HG03439 (cell line): ENCODE results near the gene QSER1.
"Not testable (repeated sequence)": the region's sequence is repeated elsewhere in the genome, so short reads cannot be mapped to it uniquely, and the experiment has no call there.

Experiments used
- ATAC-seq: cut with Tn5 transposase; IDR thresholded peaks from one replicate; pipeline ENCODE4 v1.9.1; 2021; ENCODE audit warnings: mild to moderate bottlenecking, moderate library complexity; ENCODE audit not compliant: unreplicated experiment

Gene QSER1

DNA sequence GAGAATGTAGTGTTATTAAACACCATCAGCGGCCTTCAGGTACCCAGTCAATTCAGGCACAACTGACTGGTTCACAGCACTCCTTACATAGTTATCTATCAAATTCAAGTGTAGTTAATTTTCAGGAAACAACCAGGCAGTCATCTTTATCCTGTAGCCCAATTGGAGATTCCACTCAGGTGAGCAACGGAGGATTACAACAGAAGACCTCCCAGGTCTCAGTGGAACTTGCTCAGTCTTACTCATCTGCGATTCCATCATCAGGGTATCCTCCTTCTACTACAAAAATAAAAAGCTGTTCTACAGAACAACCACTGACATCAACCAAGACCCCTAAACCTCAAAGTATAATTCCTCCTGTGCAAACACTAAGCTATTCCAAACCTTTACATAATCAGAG lies 39.6 kb downstream of the QSER1 start:
- no peak for ATAC-seq

- ATAC-seq: no peak
These were observed 42.9 kb downstream of the QSER1 start for GRCh38 chr11:32935462-32936029.

- ATAC-seq: not testable (repeated sequence)
These were observed 43.6 kb downstream of the QSER1 start for GRCh38 chr11:32936178-32936577.

DNA sequence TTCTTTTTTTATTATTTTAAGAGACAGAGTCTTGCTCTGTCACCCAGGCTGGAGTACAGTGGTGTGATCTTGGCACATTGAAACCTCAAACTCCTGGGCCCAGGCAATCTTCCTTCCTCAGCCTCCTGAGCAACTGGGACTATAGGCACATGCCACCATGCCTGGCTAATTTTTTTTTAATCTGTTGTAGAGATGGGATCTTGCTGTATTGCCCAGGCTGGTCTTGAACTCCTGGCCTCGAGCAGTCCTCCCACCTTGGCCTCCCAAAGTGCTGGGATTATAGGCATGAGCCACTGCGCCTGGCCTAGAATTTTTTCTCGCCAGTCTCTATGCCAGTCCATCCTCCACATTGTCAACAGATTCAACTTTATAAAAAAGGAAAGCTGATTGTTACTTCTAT lies 44.7 kb downstream of the QSER1 start:
- not testable (repeated sequence) for ATAC-seq

- ATAC-seq: no peak
These were observed 46.4 kb downstream of the QSER1 start for GRCh38 chr11:32939046-32939445.

- no peak for ATAC-seq
These were observed 47.3 kb downstream of the QSER1 start for GRCh38 chr11:32939866-32940265.

DNA sequence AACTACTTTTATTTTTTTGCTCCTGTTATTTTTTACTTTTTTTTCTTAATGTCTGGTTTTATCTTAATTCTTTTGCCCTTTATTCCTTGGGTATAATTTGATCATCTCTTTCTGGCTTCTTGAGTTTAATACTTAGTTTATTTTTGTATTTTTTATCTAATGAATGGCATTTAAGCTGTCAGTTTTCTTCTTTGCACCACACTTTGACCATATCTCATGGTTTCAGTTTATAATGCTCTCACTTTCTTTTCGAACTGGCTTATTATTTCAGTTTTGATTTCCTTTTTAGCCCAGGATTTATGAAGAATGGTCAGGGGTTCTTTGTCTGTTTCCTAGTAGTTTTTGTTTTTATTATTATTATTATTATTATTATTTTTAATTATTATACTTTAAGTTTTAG lies 48.3 kb downstream of the QSER1 start:
- ATAC-seq: no peak

DNA sequence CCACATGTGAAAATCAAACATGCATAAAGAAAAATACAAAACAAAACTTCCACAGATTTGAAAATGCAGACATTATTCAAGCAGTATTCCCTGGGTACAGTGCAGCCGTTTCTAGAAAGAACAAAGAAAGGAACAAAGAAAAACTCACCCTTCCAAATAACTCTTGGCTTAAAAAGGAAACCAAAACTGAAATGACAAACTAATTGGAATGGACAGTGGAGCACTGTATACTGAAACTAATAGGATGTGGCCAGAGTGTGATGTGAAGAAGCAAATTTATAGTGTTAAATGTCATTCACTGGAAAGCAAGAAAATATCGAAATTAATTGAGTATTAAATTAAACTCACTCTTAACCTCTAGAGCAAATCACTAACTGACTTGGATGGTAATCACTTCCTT lies 55.4 kb downstream of the QSER1 start:
- no peak for ATAC-seq

GRCh38 chr11:32949739-32950138 lies 57.1 kb downstream of the QSER1 start:
- ATAC-seq: no peak

- ATAC-seq: no peak
These were observed 59.8 kb downstream of the QSER1 start for GRCh38 chr11:32952421-32952820.

DNA sequence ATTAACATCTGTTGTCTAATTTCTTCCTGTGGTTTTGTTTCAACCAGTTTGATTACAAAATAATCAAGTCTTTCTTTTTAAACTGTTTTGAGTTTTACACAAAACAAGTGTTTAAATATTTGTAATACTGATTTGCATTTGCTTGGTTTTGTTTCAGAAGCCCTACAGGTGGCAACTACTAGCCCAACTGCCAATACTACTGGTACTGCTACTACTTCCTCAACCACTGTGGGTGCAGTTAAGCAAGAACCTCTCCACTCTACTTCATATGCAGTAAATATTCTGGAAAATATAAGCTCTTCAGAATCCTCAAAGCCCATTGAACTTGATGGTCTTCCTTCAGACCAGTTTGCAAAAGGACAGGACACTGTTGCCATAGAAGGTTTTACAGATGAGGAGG lies 61.1 kb downstream of the QSER1 start:
- no peak for ATAC-seq

GRCh38 chr11:32960553-32961164 lies 68.0 kb downstream of the QSER1 start:
- no peak for ATAC-seq

DNA sequence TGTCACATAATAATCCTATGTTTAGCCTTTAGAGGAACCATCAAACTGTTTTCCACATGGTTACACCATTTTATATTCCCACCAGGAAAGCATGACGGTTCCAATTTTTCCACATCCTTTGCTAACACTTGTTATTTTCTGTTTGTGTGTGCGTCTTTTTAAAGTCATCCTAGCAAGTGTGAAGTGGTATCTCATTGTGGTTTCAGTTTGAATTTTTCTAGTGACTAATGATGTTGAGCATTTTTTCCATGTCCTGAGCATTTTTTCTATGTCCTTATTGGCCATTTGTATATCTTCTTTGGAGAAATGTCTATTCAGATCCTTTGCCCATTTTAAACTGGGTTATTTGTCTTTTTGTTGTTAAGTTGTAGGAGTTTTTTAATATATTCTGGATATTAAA lies 69.4 kb downstream of the QSER1 start:
- ATAC-seq: no peak

DNA sequence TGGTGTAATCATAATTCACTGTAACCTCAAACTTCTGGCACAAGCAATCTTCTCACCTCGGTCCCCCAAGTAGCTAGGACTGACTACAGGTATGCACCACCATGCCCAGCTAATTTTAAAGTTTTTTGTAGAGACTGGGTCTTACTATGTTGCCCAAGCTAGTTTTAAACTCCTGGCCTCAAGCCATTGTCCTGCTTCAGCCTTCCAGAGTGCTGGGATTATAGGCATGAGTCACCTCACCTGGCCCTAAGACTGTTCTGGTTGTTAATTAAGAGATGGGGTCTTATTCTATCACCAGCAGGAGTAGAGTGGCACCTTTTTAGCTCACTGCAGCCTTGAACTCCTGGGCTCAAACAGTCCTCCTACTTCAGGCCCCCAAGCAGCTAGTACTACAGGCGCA lies 71.1 kb downstream of the QSER1 start:
- ATAC-seq: no peak

DNA sequence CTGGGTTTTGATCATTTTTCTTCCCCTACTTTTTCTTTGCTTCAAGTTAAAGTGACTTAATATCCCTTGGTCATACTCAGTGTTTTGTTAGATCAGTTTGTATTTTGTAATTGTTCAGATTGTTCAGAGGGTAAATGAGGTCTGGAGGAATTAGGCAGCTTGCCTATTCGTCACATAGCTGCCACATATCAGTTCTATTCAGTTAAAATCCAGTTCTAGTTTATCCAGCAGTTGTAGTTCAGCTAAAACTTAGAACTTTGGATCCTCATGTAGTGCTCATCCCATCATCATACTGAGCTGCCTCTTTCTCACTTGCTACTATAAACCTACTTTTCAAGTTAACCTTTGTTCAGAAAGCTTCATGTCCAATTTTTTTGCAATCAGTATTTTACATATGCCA lies 75.9 kb downstream of the QSER1 start:
- no peak for ATAC-seq

GRCh38 chr11:32972233-32972632 lies 79.6 kb downstream of the QSER1 start:
- not testable (repeated sequence) for ATAC-seq

GRCh38 chr11:32972781-32973180 lies 80.2 kb downstream of the QSER1 start:
- no peak for ATAC-seq

DNA sequence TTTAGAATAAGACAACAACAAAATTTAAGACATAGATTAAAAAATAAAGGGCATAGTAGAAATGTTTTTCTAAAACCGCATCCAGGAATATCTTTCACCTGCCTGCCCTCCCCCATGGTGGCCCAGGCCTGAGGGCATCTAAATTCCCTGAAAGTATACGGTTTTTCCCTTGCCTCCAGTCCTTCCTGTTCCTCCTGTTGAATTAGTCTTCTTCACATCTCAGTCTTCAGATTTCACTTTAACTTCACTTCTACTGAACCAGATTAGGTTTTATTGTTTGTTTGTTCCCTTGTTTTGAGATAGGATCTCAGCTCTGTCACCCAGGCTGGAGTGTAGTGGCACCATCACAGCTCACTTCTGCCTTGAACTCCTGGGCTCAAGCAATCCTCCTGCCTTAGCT lies 90.0 kb downstream of the QSER1 start:
- ATAC-seq: no peak

DNA sequence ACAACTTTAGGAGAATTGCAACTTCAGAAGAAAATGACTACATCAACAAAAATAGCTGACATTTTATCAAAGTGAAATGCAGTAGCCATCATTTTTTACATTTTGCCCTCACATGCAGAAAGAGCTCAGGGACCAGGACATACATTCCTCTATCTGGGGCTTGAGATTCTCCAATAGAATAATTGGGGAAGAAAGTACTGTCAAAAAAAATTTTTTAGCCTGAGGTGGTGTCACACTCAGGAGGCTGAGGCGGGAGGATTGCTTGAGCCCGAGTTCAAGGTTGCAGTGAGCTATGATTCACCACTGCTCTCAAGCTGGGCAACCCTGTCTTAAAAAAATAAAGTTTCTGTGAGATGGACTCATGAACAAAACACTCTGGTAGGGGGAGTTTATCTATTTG lies 90.9 kb downstream of the QSER1 start:
- no peak for ATAC-seq

- no peak for ATAC-seq
These were observed 93.0 kb downstream of the QSER1 start for GRCh38 chr11:32985600-32985999.

GRCh38 chr11:32987851-32988250 lies 95.2 kb downstream of the QSER1 start:
- ATAC-seq: no peak

GRCh38 chr11:32990481-32990880 lies 97.9 kb downstream of the QSER1 start:
- ATAC-seq: no peak

DNA sequence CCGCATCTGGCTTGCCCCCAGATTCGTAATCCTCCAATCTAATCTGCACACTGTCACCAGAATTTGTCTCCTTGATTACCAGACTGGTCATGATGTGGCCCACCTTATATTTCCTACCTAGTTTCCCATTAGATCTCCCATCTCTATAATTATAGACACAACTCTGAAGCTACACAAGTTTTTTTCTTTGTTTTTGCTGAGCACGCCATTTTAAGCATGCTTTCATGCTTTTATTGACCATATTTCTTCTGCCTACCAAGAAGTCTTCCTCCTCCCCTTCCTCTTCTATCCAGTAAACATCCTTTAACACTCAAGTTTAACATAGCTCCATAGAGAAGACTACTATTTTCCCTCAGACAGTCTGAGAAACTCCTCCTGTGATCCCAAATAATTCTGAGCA lies 98.8 kb downstream of the QSER1 start:
- ATAC-seq: no peak
